T-helper 22 cell (primary cell): ENCODE data around the gene LIMA1.
"Not testable (repeated sequence)": the region's sequence is repeated elsewhere in the genome, so short reads cannot be mapped to it uniquely, and the experiment has no call there.

ENCODE experiments used
- DNase-seq: peaks from one replicate; pipeline ENCODE4 v3.0.0-alpha.2; 2020; ENCODE audit warnings: low read depth

Gene LIMA1

GRCh38 chr12:50185970-50186663, 97.2 kb downstream of the LIMA1 start:
- DNase-seq: no peak

GRCh38 chr12:50185301-50185895, 97.9 kb downstream of the LIMA1 start:
- DNase-seq: no peak

GRCh38 chr12:50184261-50184660, 99.1 kb downstream of the LIMA1 start:
- no peak for DNase-seq

GRCh38 chr12:50182461-50182860, 100.9 kb downstream of the LIMA1 start:
- no peak for DNase-seq

GRCh38 chr12:50181691-50182090, 101.6 kb downstream of the LIMA1 start:
- no peak for DNase-seq

GRCh38 chr12:50175716-50176026, 107.6 kb downstream of the LIMA1 start:
- DNase-seq: no peak

- DNase-seq: no peak
Measured at GRCh38 chr12:50174971-50175715, 108.2 kb downstream of the LIMA1 start.

- peak; percentile 96 for DNase-seq
Measured at GRCh38 chr12:50167049-50167828, 116.1 kb downstream of the LIMA1 start, which contains the start of gene CERS5. Gene CERS5 (minus strand): TSS chr12:50167369. CDS start chr12:50167297, 72 bp downstream.

GRCh38 chr12:50166799-50167048, 116.6 kb downstream of the LIMA1 start:
- DNase-seq: no peak

GRCh38 chr12:50164963-50165362, 118.4 kb downstream of the LIMA1 start:
- no peak for DNase-seq

- DNase-seq: no peak
Measured at GRCh38 chr12:50162230-50162629, 121.1 kb downstream of the LIMA1 start.

GRCh38 chr12:50160643-50161042, 122.7 kb downstream of the LIMA1 start:
- no peak for DNase-seq

- no peak for DNase-seq
Measured at GRCh38 chr12:50157259-50157658, 126.1 kb downstream of the LIMA1 start.

GRCh38 chr12:50156641-50157040, 126.7 kb downstream of the LIMA1 start:
- no peak for DNase-seq

- DNase-seq: not testable (repeated sequence)
Measured at GRCh38 chr12:50154947-50155346, 128.4 kb downstream of the LIMA1 start.

GRCh38 chr12:50151047-50151687, 132.2 kb downstream of the LIMA1 start:
- DNase-seq: no peak

GRCh38 chr12:50149311-50149710, 134.0 kb downstream of the LIMA1 start:
- DNase-seq: no peak

- not testable (repeated sequence) for DNase-seq
Measured at GRCh38 chr12:50148011-50148410, 135.3 kb downstream of the LIMA1 start.

GRCh38 chr12:50147281-50147680, 136.0 kb downstream of the LIMA1 start:
- no peak for DNase-seq

GRCh38 chr12:50145439-50145838, 137.9 kb downstream of the LIMA1 start:
- no peak for DNase-seq

GRCh38 chr12:50142993-50143392, 140.3 kb downstream of the LIMA1 start:
- DNase-seq: no peak

- DNase-seq: no peak
Measured at GRCh38 chr12:50132505-50133135, 150.7 kb downstream of the LIMA1 start.
